ENCODE data around the gene PTPN21. TPM values are rescaled to one million over a fixed set of nuclear protein-coding genes. Genes with fewer than 3 reads are reported as not detected.

The PTPN21 gene
- total and polyA plus RNA-seq, 9 of the 15 experiments (the other 6 are each of a cell fraction or from before 2014, with no cell fraction given), result 0.06 to 1.9 (median 0.94) TPM

- TF ChIP-seq ATF3 (IDR thresholded peaks at IDR 0.05) (no peak), ATF3 (CRISPR knock-in tag; conservative IDR thresholded peaks at IDR 0.05) (no peak), HLTF (IDR thresholded peaks at IDR 0.05) (no peak), PRPF4 (IDR thresholded peaks at IDR 0.05; ENCODE audit: insufficient read depth, low read depth, low read length, poor library complexity, severe bottlenecking) (no peak), PTBP1 (IDR thresholded peaks at IDR 0.05; ENCODE audit: low read depth, low read length) (no peak), E2F8 (IDR thresholded peaks at IDR 0.05; ENCODE audit: low read depth, partially characterized antibody) (no peak), ZBTB43 (CRISPR knock-in tag; IDR thresholded peaks at IDR 0.05) (no peak)
- TF ChIP-seq, protein P1, sequence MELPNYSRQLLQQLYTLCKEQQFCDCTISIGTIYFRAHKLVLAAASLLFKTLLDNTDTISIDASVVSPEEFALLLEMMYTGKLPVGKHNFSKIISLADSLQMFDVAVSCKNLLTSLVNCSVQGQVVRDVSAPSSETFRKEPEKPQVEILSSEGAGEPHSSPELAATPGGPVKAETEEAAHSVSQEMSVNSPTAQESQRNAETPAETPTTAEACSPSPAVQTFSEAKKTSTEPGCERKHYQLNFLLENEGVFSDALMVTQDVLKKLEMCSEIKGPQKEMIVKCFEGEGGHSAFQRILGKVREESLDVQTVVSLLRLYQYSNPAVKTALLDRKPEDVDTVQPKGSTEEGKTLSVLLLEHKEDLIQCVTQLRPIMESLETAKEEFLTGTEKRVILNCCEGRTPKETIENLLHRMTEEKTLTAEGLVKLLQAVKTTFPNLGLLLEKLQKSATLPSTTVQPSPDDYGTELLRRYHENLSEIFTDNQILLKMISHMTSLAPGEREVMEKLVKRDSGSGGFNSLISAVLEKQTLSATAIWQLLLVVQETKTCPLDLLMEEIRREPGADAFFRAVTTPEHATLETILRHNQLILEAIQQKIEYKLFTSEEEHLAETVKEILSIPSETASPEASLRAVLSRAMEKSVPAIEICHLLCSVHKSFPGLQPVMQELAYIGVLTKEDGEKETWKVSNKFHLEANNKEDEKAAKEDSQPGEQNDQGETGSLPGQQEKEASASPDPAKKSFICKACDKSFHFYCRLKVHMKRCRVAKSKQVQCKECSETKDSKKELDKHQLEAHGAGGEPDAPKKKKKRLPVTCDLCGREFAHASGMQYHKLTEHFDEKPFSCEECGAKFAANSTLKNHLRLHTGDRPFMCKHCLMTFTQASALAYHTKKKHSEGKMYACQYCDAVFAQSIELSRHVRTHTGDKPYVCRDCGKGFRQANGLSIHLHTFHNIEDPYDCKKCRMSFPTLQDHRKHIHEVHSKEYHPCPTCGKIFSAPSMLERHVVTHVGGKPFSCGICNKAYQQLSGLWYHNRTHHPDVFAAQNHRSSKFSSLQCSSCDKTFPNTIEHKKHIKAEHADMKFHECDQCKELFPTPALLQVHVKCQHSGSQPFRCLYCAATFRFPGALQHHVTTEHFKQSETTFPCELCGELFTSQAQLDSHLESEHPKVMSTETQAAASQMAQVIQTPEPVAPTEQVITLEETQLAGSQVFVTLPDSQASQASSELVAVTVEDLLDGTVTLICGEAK (IDR thresholded peaks at IDR 0.05), result peak; percentile 76
- TF ChIP-seq, protein P1 (CRISPR knock-in tag; IDR thresholded peaks at IDR 0.05), result no peak
- TF ChIP-seq, protein P2, sequence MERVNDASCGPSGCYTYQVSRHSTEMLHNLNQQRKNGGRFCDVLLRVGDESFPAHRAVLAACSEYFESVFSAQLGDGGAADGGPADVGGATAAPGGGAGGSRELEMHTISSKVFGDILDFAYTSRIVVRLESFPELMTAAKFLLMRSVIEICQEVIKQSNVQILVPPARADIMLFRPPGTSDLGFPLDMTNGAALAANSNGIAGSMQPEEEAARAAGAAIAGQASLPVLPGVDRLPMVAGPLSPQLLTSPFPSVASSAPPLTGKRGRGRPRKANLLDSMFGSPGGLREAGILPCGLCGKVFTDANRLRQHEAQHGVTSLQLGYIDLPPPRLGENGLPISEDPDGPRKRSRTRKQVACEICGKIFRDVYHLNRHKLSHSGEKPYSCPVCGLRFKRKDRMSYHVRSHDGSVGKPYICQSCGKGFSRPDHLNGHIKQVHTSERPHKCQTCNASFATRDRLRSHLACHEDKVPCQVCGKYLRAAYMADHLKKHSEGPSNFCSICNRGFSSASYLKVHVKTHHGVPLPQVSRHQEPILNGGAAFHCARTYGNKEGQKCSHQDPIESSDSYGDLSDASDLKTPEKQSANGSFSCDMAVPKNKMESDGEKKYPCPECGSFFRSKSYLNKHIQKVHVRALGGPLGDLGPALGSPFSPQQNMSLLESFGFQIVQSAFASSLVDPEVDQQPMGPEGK (CRISPR knock-in tag; IDR thresholded peaks at IDR 0.05; ENCODE audit: borderline replicate concordance), result no peak
Measured at GRCh38 chr14:88551094-88551870, 3.5 kb downstream of the PTPN21 start (continued).
